NCI-H2029 treated with DMSO at 0.1 percent for 48 hours (cell line): Measurements from ENCODE around the gene EPHA8.

Experiments
- DNase-seq: peaks from one replicate; lab custom pipeline; 2025; lab: John Stamatoyannopoulos, UW

Gene EPHA8

DNA sequence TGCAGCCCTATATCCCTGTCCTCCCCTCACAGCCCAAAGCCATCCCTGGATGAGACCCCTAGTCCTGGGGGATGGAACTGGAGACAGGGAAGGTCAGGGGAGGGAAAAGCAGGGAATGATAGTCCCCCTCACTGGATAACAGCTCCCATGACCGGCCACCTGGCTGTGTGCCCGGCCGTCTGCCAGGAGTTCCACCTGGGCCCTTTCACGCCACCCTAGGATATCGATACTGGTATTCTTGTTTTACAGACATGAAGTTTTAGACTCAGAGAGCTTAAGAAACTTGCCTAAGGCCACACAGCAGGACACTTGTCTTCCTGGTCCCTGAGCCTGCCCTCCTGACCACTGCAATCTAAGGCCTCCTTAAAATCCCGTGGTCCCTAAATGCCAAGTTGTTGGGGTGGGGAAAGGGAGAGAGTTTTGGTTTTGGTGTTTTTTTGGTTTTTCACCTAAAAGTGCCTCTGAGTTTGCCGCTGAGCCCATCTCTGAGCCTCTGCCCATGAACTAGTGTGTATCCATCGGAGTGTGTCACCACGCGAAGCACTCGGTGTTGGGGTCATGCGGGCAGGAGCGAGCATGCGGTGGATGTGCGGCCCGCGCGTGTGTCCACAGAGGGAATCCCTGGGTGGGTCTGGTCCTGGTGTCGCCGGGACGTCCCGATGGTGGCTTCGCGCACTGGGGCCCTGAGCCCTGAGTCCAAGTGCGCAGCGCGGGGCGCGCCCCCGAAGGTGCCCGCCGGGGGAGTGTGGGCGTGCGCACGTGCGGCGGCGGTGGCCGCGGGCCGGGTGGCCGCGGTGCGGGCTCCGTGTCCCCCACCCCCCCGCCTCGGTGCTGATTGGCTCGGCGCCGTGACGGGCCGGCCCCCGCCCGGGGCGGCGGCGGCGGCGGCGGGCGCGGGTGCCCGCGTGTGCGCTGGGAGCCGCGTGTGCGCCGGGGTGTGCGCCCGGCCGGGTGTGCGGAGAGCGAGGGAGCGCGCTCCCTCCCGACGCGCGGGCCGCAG lies at the start of gene EPHA8:
Gene EPHA8, plus strand, starts transcription at position 906 of the 1,000 bp plus-strand sequence. CDS start 147 bp downstream, outside the sequence.
- no peak for DNase-seq

DNA sequence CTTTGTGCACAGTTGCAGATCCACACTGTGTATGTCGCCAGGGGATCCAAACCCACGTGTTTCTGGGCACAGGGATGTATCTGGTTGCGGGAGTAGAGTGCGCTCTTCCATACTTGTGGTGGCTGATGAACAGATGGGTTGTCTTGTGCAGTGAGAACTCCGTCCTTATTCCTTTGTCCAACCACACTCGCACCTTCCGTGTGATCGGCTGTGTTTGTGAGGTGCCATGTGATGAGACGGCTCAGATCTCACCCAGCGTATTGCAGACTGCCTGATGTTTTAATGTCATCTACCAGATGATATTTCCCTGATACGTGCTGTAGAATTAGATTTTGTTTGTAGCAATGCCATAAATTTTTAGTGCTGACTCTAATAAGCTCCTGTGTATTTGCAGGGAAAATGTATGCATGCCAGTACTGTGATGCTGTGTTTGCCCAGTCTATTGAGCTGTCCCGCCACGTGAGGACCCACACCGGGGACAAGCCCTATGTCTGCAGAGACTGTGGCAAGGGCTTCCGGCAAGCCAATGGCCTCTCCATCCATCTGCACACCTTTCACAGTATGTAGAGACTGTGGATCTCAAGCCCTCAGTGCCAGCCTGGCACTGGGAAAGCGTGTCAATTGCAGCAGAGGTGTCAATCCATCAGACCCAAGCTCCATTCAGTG lies 46.2 kb upstream of the EPHA8 start:
- no peak for DNase-seq

DNA sequence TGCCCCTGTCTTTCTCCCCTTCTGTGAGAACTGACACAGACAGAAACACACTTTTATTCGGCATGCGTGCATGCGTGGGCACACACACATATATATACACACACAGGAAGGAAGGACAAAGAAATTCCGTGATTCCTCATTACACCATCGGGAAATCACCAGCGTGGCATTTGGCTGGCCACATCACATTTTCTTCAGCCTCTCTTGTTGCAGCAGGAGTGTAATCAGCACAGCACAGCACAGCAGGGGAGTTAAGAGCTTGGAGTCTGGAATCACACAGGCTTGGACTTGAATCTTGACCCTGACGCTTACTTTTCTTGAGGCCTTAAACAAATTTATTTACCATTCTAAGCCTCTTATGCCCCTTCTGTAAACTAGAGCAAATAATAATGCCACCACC lies 45.3 kb upstream of the EPHA8 start:
- DNase-seq = no peak

DNA sequence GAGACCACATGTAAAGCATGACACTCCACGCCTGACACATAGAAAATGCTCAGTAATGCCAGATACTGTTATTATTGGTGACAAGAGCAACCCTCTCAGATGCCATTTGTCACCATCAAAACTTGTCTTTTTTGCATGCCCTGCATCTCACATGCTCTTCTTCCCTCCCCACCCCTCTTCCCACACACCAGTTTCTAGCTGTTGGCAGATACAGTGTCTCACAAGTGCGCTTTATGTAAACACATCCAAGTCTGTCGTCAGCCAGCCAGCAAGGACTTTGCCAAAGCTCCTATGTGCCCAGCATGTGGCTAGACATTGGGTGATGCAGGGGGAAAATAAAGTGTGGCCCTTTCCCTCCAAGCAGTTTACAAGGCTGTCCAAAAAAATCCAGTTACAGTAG lies 44.9 kb upstream of the EPHA8 start:
- DNase-seq = no peak

DNA sequence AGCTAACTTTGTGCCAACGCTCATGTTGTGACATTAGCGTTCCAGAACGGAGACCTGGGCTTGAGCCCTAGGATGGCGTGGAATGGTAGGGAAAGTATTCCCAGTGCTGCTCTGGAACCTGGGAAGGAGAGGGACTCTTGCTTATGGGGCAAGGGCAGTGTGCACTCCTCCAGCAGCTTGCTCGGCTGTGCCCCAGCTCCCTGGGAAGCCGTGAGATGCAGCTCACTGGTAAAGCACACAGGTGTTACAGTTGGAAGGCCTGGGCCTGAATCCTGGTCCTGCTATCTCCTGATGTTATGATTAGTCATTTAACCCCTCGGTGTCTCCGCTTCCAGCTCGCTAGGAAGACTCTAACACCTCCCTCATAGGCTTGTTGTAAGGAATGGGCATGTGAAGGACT lies 42.4 kb upstream of the EPHA8 start:
- no peak for DNase-seq

DNA sequence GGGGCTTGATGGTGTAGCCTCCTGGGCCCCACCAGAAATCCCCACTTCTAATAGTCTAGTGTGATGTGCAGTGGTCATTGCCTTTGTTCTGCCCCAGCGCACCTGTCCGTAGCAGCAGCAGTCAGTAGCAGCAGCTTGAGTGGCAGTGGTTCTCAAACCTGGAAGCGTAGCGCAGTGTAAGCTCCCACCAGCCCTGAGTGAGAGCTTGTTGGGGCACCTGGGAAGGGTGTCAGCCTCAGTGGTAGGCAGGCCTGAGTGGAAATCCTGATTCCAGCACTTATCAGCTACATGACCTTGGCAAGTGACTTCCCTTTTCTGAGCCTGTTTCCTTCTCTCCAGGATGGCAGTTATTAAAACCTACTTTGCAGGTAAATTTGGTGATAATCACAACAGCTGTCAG lies 41.6 kb upstream of the EPHA8 start:
- DNase-seq = no peak

DNA sequence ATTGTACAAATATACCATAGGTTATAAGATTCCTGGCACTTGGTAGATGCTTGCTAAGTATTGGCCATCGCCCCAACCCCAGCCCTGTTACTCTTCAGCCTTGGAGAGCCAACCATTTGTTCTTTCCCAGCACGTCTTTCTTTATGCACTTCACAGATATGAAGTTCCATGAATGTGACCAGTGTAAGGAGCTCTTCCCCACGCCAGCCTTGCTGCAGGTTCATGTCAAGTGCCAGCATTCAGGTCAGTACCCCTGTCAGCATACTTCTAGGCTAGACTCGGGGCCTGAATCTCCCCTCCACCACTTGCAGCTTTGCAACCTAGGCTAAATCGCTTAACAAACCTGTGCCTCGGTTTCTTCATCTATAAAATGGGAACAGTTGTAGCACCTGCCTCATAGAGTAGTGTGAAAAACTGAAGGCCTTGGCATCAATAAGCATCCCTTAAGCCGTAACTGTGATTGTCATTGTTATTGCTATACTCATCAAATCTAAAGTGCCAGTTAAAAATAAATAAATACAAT lies 41.0 kb upstream of the EPHA8 start:
- no peak for DNase-seq

DNA sequence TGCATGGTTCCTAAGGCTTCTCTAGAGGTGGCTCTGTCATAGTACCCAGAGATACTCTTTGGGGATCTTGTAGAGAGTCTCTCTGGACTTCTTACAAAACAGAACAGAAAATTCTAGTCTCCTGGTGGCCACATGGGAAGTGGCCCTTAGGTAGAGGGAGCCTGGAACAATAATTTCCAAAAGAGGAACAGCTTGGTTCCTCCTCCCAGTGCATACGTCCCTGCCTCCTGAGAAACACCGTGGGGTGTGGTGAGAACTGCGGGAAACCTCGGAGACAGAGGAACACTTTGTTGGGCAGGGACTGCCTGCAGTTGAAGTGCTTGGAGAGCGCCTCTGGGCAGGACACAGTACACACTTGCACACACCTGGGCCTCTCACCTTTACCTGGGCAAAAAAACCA lies 38.8 kb upstream of the EPHA8 start:
- no peak for DNase-seq

DNA sequence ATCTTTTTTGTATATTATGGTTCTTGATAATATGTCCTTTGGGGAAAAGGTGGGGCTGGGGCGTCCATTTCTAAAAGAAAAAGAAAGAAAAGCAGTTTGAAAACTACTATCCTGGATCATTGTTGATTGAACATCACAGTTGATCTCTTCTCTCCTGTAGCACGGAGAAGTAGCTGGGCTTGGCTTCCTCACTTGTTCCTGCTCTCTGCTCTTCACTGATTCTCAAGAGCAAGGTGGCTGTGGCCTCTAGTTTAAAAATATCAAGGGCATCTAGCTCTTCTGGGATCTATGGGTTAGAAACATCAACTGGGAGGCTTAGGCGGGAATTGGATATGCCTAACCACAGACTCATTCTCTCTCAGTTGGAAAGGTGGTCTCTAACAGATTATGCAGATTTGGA lies 38.1 kb upstream of the EPHA8 start:
- no peak for DNase-seq

DNA sequence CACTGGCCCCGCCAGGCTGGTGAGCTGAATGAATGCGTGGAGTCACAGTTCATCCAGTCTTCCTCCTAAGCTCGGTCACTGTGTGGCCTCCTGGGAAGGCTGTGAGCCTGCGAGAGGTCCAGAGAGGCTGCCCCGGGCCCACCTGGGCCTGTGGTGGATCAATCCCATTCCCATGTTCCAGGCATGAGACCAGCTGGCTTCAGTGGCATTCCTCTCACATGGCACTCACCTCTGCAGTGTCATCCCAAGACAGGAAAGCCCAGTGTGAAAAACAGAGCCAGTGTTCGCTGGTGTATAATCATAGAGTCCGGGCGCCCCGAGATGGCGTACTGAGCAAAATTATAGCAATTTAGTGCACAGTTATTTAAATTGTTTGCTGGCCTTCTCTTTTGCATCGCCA lies 37.6 kb upstream of the EPHA8 start:
- no peak for DNase-seq

DNA sequence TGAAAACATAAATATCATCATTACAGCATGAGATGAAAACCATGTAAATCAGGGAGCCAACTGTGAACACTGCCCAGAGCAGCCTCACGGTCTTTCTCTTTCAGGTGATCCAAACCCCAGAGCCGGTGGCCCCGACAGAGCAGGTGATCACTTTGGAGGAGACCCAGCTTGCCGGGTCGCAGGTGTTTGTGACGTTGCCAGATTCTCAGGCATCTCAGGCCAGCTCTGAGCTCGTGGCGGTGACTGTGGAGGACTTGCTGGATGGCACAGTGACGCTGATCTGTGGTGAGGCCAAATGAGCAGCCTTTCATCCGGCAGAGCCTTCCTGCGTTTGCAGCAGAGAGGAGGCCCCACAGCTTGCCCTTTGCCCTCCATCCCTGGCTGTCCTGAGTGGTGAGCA lies 37.2 kb upstream of the EPHA8 start:
- DNase-seq = no peak

DNA sequence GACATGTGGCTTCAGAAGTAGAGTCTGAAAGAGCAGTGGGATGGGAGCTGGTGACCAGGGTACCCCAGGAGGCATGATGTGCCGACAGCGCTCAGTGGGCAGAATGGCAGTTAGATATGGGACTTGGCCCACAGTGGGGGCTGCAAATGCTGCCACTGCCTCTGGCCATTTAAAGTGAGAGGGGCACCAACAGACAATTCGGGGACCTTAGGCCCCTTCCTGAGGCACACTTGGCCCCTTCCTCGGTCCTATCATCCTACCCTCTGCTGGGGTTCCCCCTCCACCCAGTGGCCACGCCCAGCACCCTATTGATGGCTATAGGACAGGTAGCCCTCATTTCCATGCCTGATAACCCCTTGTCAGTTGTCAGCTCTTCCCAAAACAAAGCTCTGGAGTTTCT lies 36.6 kb upstream of the EPHA8 start:
- DNase-seq = no peak

DNA sequence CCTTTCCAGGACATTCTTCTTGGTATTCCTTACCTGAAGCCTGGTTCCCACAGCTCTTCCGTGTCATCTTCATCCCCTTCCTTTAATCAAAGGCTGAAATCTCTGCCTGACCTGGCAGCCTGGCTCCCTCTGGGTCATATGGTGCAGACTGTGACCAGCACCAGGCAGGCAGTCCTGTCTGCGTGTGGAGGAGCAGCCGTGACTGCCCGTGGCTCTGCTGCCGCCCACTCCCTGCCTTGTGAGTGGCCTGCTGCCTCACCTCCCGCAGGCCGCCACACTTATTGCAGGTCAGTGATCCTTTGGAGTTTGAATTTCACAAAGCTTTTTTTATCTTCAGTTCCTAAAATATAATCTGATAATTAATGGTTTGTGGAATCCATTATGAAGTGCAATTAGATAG lies 36.2 kb upstream of the EPHA8 start:
- no peak for DNase-seq

DNA sequence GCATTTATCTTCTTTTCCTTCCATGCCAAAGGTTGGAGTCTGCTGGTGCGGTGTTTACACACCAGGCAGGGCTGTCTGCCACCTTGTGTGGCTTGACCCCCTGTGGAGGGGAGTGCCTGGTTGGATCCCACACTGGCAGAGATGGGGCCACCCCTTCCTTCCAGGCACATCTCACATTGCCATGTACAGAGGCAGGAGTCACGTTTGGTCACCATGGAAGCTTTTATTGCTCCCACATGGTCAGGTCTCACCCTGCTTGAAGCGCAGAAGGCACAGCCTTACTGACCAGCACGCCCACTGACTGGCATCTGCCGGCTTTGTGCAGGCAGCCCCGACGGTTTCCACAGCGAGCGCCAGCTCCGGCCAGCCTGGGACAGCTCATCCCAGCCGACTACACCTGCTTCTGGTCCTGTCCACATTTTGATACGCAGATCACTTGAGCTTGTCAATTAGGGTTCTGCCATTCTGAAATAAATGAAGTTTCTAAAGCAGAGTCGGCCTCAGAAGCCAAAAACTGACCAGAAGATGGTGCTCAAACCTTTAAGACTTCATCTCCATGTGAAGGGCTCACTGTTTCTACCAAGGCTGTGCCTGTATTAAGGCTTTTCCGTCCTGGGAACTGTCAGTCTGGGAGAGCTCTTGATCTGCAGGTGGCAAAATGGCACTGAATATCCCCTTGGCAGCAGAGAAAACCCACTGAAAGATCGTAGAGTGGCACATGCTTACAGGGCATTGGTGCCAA lies 35.6 kb upstream of the EPHA8 start:
- DNase-seq = no peak

DNA sequence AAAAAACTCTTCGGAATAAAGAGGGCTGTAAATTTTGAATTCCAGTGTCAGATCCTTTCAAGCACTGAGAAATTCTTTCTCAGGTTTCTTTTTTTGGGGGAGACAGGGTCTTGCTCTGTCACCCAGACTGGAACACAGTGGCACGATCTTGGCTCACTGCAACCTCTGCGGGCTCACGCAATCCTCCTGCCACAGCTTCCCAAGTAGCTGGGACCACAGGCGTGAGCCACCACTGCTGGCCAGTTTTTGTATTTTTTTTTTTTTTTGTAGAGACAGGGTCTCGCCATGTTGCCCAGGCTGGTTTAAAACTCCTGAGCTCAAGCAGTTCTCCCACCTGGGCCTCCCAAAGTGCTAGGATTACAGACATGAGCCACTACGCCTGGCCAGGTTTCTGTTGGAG lies 34.8 kb upstream of the EPHA8 start:
- no peak for DNase-seq

DNA sequence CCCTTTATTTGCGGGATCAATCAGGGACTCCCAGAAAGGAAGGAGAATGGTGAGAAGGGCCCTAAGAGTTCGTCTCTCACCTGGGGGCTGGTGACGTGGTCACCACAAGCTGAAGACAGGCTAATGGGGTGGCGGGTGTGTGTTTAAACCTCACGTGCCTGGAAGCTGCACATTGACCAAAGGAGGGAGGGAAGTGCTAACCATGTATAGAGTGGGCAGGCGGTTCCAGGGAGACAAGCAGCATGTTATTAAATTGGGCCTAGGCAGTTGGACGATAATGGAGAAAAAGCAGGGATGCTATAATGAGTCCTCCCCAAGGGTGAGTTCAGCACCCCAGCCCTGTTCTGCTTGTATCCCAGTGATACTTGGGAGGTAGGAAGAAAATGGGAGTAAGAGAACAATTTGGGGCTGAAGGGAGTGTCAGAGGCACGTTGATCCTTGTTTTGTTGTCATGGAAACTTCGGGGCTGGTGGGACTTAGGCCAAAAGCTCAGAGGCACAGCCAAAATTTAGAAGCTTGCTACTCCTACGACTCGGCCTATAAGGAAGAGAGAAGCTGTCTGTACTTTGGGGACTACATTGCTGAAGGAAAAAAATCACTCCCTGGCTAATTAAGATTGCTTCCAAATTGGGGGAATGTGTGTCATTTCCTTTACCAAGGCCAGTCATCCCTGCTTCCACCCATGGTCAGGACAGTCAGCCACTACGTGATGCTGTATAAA lies 33.2 kb upstream of the EPHA8 start:
- no peak for DNase-seq

DNA sequence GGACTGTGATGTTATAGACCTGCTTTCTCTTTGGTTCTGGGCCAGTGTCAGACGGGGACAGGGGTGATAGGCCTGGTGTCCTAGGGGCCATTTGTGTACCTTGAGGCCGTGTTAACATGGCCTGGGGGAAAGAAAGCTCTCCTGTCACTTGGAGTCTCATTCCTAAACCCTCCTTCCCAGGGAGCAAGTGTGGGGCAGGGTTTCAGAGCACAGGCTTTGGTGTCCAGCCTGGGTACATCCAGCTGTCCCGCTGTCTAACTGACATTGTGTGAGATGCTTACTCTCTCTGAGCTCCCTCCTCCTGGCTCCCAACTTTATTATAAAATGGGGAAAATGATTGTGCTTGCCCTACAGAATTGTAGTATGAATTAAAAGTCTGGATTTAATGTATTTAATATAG lies 32.6 kb upstream of the EPHA8 start:
- no peak for DNase-seq

DNA sequence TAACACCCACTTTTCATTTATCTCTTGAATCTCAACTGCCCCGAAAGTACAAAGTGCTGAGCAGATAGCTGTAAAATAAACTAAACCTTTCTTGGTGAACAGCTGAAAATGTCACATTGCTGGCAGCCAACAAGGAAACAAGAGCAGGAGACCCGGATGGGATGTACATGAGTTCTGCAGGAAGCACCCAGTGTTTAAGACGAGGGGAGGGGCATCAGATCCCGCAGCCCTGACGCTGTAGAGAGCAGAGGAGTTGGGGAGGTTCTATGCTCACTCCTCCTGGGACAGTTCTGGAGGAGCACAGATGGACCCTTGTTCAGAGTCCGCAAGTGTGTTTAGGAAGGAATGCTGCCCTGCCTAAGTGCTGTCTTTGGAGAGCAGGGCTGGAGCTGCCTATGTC lies 32.0 kb upstream of the EPHA8 start:
- DNase-seq = no peak

DNA sequence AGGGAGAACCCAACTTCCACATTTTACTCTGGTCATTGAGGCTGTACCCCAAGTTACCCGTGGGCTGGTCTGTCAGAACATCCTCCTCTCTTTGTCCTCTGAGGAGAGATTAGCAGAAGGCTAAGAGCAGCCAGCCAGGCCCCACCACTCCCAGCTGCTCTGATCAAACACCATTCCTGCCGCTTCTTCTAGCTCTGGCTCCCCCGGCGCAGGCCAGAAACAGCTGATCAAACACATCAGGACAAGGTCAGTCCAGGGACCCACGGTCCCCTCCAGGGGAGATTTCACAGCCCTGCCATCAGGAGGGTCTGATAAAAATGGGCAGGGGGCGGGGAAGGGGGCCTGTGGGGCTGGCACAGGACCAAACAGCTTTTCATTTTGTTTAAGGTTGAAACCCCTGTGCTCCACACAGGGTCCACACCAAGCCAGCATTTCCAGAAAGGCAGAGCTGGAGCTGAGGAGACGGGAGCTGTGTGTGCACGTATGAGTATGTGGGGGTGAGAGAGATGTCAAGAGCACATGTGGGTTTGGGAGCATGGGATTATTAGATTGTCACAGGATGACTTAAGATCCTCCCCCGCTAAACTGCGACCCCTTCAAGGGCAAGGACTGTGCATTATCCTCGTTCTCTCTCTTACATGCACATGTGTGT lies 29.9 kb upstream of the EPHA8 start:
- no peak for DNase-seq

DNA sequence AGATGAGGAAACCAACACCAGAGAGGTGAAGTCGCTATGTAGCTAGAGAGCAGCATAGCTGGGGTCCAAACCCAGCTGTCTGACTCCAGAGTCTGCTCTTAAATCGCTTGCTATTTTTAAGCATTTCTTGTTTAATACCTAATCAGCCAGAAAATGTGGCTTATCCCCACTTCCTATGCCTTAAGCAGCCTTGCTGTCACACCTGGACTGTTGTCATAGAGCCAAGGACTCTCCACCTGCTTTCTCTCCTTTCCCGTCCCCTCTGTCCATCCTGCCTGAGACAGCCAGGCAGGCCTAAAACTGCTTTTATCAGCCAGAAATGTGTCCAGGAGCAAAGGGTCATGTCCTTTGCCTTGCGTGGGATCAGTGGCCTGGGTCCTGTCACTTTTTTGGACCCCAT lies 28.3 kb upstream of the EPHA8 start:
- DNase-seq = no peak

DNA sequence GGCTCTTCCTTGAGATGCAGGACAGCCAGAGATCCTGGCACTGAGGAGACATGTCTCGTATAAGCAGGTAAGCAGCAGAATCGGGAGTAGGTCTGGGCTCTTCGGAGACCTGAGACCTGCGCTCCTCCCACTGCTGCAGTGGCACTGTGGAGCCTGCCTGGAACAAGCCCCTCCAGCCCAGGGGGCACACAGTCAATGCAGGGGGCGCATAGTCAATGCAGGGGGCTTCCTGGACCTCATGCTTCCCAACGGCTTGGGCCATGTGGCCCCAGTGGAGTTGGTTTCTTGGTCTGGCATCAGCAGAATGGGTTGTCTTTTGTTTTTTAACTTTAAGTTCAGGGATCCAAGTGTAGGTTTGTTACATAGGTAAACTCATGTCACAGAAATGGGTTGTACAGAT lies 27.9 kb upstream of the EPHA8 start:
- DNase-seq = no peak
